Progenitor cell of endocrine pancreas (in vitro differentiated cells): Measurements from ENCODE around the gene DGKB. TPM values are rescaled to one million over a fixed set of nuclear protein-coding genes. Genes with fewer than 3 reads are reported as not detected.

Source experiments
- DNase-seq: peaks from one replicate; pipeline ENCODE4 v3.0.0; 2021; ENCODE audit warnings: low spot score; ENCODE audit not compliant: unreplicated experiment
- H3K27ac Mint-ChIP-seq: 2 replicates; pipeline ENCODE4 v1.8.0; 2021; ENCODE audit warnings: mild to moderate bottlenecking, moderate library complexity, mixed read lengths
- H3K27me3 Mint-ChIP-seq: 2 replicates; pipeline ENCODE4 v1.8.0; 2021; ENCODE audit warnings: mixed read lengths
- H3K36me3 Mint-ChIP-seq: 2 replicates; pipeline ENCODE4 v1.8.0; 2022; ENCODE audit warnings: mixed read lengths; ENCODE audit not compliant: insufficient read depth
- H3K4me1 Mint-ChIP-seq: 2 replicates; pipeline ENCODE4 v1.8.0; 2021; ENCODE audit warnings: low read depth, mixed read lengths
- H3K4me3 Mint-ChIP-seq: 2 replicates; pipeline ENCODE4 v1.8.0; 2021; ENCODE audit warnings: low read depth, mild to moderate bottlenecking, moderate library complexity, mixed read lengths
- H3K9me3 Mint-ChIP-seq: 2 replicates; pipeline ENCODE4 v1.8.0; 2021; ENCODE audit warnings: low read depth, mixed read lengths
- total RNA-seq: library from RNA; stranded (reverse); gene quantifications from 2 replicates; pipeline ENCODE4 v1.2.1, GENCODE V29; 2021
- TF ChIP-seq, protein P1 (sequence below): fragments of 200-600 bp; sonication (generic); IDR thresholded peaks from one replicate; pipeline ENCODE4 v1.5.0; 2021; ENCODE audit warnings: antibody characterized with exemption, mild to moderate bottlenecking; ENCODE audit not compliant: unreplicated experiment

The DGKB gene
- total RNA-seq, 1 donor from 2014 or later: 0.74 TPM

DNA sequence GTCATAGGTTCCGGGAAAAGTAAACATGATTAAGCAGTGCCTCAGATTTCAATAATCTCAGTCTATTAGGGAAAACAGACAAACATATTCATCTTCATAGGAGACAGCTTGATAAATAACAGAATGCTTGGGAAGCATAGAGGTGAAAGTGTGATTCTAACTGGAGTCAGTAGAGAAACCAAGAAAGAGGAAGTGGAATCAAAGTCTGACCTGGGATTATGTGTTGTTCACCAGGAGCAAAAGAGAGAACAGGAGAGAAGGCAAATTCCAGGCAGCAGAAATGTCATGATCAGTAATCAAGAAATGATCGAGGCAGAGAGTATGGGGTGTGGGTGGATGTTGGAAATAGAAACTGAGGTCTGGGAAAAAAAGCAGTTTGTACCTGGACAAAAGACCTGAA is 43.7 kb downstream of the DGKB start:
- H3K27me3 Mint-ChIP-seq: no peaks in the 10 kb centered on the region
- H3K36me3 Mint-ChIP-seq: peaks cover under 1% of the 10 kb centered on the region
- no peak overlapping the region for H3K4me3 Mint-ChIP-seq
- H3K9me3 Mint-ChIP-seq: peaks cover 4% of the 10 kb centered on the region
- TF ChIP-seq, protein P1, sequence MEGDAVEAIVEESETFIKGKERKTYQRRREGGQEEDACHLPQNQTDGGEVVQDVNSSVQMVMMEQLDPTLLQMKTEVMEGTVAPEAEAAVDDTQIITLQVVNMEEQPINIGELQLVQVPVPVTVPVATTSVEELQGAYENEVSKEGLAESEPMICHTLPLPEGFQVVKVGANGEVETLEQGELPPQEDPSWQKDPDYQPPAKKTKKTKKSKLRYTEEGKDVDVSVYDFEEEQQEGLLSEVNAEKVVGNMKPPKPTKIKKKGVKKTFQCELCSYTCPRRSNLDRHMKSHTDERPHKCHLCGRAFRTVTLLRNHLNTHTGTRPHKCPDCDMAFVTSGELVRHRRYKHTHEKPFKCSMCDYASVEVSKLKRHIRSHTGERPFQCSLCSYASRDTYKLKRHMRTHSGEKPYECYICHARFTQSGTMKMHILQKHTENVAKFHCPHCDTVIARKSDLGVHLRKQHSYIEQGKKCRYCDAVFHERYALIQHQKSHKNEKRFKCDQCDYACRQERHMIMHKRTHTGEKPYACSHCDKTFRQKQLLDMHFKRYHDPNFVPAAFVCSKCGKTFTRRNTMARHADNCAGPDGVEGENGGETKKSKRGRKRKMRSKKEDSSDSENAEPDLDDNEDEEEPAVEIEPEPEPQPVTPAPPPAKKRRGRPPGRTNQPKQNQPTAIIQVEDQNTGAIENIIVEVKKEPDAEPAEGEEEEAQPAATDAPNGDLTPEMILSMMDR: no peak
- H3K27ac Mint-ChIP-seq: no peak overlapping the region
- no peak for DNase-seq
- H3K4me1 Mint-ChIP-seq: no peaks in the 10 kb centered on the region

- no peak for DNase-seq
- H3K27ac Mint-ChIP-seq: no peak overlapping the region
- no peaks in the 10 kb centered on the region for H3K4me1 Mint-ChIP-seq
- TF ChIP-seq, protein P1: no peak
- no peak overlapping the region for H3K4me3 Mint-ChIP-seq
- H3K27me3 Mint-ChIP-seq: no peaks in the 10 kb centered on the region
- peaks cover 1% of the 10 kb centered on the region for H3K36me3 Mint-ChIP-seq
- peaks cover 6% of the 10 kb centered on the region for H3K9me3 Mint-ChIP-seq
These were observed 44.1 kb downstream of the DGKB start for GRCh38 chr7:14858410-14858809.

DNA sequence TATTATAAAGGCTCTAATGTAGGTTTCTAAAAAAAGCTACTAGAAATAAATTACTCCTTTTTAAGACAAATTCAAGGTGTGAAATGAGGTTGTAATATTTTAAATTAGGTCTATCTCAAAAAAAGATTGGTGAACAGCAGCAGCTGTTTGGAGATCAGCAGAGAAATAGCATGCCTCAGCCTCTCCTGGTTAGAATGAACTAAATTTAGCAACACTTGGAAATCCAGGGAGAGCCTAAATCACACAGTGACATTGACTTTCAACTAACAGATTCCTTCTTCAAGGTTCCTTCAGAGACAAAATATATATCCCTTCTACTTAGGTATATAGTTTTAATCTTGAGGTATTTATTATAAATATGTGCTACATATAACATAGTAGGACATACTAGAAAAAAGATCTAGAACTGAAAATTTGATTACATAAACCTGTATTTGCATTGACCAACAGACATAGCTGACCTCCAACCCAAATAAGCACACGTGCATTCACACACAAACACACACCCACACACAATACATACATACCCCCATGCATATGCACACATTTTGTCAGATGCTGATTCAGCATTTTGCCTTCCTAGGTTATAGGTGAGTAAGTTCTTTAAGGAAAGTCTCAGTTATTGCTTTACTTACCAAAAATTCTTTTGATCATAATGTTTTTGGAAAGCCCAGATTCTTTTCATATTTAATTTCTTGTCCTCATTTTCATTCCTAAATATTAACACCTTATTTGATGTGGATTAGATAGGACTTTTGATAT is 47.3 kb downstream of the DGKB start:
- no peaks in the 10 kb centered on the region for H3K4me1 Mint-ChIP-seq
- peaks cover 6% of the 10 kb centered on the region for H3K9me3 Mint-ChIP-seq
- H3K4me3 Mint-ChIP-seq: no peak overlapping the region
- no peak for DNase-seq
- peaks cover 1% of the 10 kb centered on the region for H3K36me3 Mint-ChIP-seq
- TF ChIP-seq, protein P1: no peak
- H3K27ac Mint-ChIP-seq: no peak overlapping the region
- peaks cover 2% of the 10 kb centered on the region for H3K27me3 Mint-ChIP-seq

DNA sequence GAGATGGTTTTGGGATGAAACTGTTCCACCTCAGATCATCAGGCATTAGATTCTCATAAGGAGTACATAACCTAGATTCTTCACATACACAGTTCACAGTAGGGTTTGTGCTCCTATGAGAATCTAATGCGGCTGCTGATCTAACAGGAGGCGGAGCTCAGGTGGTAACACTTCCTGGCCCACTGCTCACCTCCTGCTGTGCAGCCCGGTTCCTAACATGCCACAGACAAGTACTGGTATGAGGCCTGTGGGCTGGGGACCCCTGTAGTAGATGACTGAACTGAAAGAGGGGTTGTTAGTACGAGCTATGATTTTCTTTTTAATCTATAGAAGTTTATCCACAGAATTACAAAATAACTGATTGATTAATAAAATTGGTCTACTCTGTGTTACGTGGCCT is 48.1 kb downstream of the DGKB start:
- no peak overlapping the region for H3K4me3 Mint-ChIP-seq
- peaks cover 1% of the 10 kb centered on the region for H3K36me3 Mint-ChIP-seq
- TF ChIP-seq, protein P1: no peak
- peaks cover 6% of the 10 kb centered on the region for H3K9me3 Mint-ChIP-seq
- DNase-seq: no peak
- H3K27ac Mint-ChIP-seq: no peak overlapping the region
- no peaks in the 10 kb centered on the region for H3K4me1 Mint-ChIP-seq
- peaks cover 8% of the 10 kb centered on the region for H3K27me3 Mint-ChIP-seq

GRCh38 chr7:14851610-14852009 is 50.9 kb downstream of the DGKB start:
- no peak overlapping the region for H3K27ac Mint-ChIP-seq
- TF ChIP-seq, protein P1: no peak
- no peak overlapping the region for H3K4me3 Mint-ChIP-seq
- H3K27me3 Mint-ChIP-seq: peaks cover 14% of the 10 kb centered on the region
- H3K36me3 Mint-ChIP-seq: peaks cover 1% of the 10 kb centered on the region
- DNase-seq: no peak
- H3K4me1 Mint-ChIP-seq: no peaks in the 10 kb centered on the region
- peaks cover 6% of the 10 kb centered on the region for H3K9me3 Mint-ChIP-seq
